GM23338 (cell line): ENCODE results near the gene KIF6.

ENCODE experiments used
- CREB1 ChIP-seq: fragments of 250-450 bp; sonication (Bioruptor Pico); IDR thresholded peaks from 2 replicates; pipeline ENCODE4 v1.5.0; 2020; ENCODE audit warnings: low read depth, mild to moderate bottlenecking, moderate library complexity
- ETS1 ChIP-seq: IDR thresholded peaks from 2 replicates; pipeline ENCODE4 v1.6.1; 2016; ENCODE audit warnings: antibody characterized with exemption
- EZH2 ChIP-seq: fragments of 200-600 bp; sonication (generic); IDR thresholded peaks from one replicate; pipeline ENCODE4 v1.8.0; 2017; ENCODE audit warnings: antibody characterized with exemption, mild to moderate bottlenecking, low read depth; ENCODE audit not compliant: unreplicated experiment
- EZH2phosphoT487 ChIP-seq: fragments of 200-600 bp; sonication (generic); IDR thresholded peaks from one replicate; pipeline ENCODE4 v1.8.1; 2018; ENCODE audit warnings: antibody characterized with exemption; ENCODE audit not compliant: unreplicated experiment
- POLR2AphosphoS5 ChIP-seq: IDR thresholded peaks from 2 replicates; pipeline ENCODE4 v1.6.1; 2016; ENCODE audit warnings: antibody characterized with exemption, low read depth
- REST ChIP-seq: IDR thresholded peaks from one replicate; pipeline ENCODE4 v1.6.1; 2018; ENCODE audit warnings: antibody characterized with exemption; ENCODE audit not compliant: unreplicated experiment
- ZNF114 ChIP-seq: fragments of 250-450 bp; sonication (Bioruptor Pico); IDR thresholded peaks from 2 replicates; pipeline ENCODE4 v1.5.0; 2020; ENCODE audit warnings: mild to moderate bottlenecking, moderate library complexity
- TF ChIP-seq, protein P1 (sequence below), 2 experiments: fragments of 200-600 bp in 1 of 2; sonication (generic) in 1 of 2; conservative IDR thresholded peaks; 2 replicates each; pipeline versions ENCODE4 v1.5.1 to v1.6.1; 2016 to 2017; ENCODE audit warnings: antibody characterized with exemption in 2 of 2, low read depth in 2 of 2, mild to moderate bottlenecking in 2 of 2, moderate library complexity in 1 of 2

DNA sequence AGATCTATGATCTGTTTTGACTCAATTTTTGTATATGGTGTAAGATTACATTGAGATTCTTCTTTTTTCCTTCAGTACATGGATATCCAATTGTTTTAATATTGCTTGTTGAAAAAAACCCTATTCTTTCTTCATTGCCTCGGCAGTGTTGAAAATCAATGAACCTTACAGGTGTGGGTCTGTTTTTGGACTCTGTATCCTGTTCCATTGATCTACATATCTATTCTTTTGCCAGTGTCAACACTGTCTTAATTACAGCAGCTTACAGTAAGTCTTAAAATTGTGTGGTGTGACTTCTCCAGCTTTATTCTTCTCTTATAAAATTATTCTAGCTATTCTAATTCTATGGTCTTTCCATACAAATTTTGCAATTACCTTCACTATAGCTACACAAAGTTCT, 320.9 kb downstream of the KIF6 start:
- TF ChIP-seq, protein P1, sequence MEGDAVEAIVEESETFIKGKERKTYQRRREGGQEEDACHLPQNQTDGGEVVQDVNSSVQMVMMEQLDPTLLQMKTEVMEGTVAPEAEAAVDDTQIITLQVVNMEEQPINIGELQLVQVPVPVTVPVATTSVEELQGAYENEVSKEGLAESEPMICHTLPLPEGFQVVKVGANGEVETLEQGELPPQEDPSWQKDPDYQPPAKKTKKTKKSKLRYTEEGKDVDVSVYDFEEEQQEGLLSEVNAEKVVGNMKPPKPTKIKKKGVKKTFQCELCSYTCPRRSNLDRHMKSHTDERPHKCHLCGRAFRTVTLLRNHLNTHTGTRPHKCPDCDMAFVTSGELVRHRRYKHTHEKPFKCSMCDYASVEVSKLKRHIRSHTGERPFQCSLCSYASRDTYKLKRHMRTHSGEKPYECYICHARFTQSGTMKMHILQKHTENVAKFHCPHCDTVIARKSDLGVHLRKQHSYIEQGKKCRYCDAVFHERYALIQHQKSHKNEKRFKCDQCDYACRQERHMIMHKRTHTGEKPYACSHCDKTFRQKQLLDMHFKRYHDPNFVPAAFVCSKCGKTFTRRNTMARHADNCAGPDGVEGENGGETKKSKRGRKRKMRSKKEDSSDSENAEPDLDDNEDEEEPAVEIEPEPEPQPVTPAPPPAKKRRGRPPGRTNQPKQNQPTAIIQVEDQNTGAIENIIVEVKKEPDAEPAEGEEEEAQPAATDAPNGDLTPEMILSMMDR (conservative IDR thresholded peaks at IDR 0.05; ENCODE audit: low read depth in 2 of 2), result no peak
- TF ChIP-seq EZH2 (no peak), EZH2phosphoT487 (no peak), POLR2AphosphoS5 (no peak), ETS1 (no peak), ZNF114 (no peak), CREB1 (CRISPR knock-in tag) (no peak), REST (no peak)
